HG03342 (cell line): ENCODE data around the gene PPP4R1.
"Not testable (repeated sequence)": the region's sequence is repeated elsewhere in the genome, so short reads cannot be mapped to it uniquely, and the experiment has no call there.

Source experiments
- ATAC-seq: cut with Tn5 transposase; IDR thresholded peaks from one replicate; pipeline ENCODE4 v1.9.1; 2021; ENCODE audit warnings: mild to moderate bottlenecking, moderate library complexity; ENCODE audit not compliant: unreplicated experiment

PPP4R1 gene

DNA sequence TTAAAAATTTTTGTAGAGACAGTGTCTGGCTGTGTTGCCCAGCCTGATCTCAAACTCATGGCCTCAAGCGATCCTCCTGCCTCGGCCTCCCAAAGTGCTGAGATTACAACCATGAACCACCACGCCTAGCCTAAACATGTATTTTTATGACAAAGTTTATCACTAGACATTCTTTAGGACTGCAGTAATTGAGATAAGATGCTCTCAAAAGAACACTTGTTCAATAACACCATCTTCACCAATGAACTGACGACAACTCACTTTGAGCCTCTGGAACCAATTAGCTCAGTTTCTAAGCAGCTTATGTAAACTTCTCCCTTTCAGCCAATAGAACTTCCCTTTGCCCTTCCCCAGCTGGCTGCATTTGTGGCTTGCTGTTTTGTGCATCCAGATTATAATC, 15.3 kb upstream of the PPP4R1 start:
- ATAC-seq = no peak

DNA sequence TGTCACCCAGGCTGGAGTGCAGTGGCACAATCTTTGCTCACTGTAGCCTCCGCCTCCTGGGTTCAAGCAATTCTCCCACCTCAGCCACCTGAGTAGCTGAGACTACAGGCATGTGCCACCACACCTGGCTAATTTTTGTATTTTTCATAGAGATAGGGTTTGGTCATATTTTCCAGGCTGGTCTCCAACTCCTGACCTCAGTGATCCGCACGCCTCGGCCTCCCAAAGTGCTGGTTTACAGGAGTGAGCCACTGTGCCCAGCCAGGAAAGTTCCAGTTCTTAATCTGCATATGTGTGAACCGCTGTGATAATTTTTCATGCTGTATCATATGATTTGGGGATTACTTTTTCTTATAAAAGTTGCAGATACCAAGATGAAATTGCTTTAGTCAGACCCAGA, 14.6 kb upstream of the PPP4R1 start:
- no peak for ATAC-seq

DNA sequence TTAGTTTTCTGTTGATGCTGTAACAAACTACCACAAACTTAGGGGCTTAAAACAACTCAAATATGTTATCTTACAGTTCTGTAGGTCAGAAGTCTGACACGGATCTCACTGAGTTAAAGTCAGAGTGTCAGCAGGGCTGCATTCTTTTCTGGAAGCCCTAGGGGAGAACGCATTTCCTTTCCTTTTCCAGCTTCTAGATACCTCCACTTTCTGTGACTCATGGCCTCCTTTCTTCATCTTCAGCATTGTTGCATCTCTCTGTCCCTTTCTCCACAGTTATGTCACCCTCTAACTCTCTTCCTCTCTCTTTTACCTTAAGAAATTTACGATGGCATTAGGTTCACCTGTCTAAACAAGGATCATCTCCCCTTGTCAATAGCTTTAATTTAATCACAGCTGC, 13.3 kb upstream of the PPP4R1 start:
- no peak for ATAC-seq

DNA sequence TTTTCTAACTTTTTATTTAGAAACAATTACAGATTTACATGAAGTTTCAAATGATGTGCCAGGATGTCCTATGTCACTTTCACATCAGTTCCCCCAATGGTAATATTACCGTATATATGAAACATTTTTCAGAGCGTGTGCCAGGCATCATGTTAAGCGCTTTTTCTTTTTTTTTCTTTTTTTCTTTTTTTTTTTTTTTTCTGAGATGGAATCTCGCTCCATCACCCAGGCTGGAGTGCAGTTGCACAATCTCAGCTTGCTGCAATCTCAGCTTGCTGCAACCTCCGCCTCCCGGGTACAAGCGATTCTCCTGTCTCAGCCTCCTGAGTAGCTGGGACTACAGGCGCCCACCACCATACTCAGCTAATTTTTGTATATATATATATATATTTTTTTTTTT, 5.6 kb upstream of the PPP4R1 start:
- no peak for ATAC-seq

DNA sequence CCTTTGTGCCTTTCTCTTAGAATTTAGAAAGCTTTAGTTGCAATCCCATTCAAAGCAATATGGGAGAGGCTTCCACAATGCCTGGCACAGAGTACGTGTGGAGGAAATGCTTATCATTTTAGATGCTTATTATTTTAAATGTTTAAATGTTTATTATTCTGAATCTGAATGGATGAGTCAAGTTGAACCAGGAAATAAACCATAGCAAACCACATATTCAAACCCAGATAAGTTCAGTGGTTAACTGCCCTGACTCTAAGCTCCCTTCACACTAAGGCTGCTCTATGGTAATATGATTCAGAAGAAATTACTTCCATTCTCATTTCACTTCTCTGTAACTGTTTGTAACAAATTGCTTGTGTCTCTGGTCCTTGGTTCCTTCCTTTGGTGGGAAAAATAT, 5.2 kb upstream of the PPP4R1 start:
- ATAC-seq = no peak

DNA sequence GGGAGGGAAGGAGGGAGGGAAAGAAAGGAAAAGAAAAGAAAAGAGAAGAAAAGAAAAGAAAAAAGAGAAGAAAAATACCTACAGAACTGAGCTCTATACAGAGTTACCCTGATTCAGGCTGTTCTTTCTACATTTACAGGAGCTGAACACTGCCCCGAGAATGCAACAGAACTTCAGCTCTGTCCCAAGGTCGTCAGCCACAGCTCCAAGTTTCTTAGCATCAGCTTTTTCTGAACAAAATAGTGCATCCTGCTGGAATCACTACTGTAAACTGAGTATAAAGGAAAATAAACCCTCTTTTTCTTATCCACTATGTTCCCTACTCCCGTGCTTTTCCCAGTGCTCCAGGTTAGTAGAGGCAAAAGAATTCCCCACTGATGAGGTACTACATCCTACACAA, 4.7 kb upstream of the PPP4R1 start:
- ATAC-seq = no peak

DNA sequence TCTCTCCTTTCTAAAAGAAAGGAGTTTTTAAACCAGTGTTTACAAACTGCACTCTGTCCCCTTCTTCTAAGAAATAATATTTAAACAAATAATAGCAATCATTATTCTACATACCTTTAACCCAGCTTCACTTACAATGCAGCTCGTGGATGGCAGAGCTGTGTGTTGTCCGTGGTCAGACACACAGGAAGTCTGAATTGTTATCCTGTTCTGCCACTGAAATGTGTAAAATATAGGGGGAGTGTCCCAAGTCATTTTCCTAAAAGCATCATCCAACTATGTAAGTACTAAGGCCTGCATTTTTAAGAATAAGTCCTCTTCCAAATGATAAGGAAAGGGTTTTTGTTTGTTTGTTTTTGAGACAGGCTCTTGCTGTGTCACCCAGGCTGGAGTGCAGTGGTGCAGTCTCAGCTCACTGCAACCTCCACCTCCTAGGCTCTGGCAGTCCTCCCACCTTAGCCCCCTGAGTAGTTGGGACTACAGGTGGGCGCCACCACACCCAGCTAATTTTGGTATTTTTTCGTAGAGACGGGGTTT, 2.7 kb upstream of the PPP4R1 start:
- ATAC-seq = no peak

DNA sequence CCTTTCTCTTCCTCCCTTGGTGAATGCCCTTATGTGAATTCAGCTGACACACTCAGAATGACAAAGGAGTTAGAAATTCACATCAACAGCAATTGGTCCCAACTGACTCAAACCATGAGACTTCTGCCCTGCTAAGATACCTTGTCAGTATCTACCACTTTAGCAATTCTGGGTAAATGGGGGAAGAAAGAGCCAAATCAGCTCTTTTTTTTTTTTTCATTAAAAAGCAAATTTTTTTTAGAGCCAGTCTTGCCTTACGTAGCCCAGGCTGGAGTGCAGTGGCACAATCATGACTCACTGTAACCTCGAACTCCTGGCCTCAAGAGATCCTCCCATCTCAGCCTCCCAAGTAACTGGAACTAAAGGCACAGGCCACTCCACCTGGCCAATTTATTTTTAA, 1.7 kb upstream of the PPP4R1 start:
- ATAC-seq = no peak

DNA sequence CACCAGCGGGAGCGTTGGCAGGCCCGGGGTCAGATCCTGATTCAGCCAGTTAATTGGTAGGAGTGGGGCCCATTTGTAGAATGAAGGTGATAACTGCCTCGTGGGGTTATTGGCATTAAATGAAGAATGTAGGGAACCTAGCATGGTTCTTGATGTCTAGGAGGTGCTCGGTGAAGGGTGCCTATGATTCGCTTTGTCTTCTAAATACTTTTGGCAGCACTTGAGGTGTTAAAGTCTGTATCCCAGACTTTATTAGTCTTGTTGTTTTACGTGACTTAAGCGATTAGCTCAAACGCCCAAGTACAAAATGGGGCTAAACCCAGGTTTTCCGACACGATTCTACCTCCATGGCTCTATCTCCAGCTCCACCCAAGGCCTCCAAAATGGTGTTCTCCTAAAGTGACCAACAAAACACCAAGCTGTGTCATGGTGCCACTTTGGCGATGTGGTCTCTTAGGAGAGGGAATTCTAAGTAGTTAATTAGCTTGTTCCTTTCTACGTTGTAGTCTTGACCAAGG, 980 bp upstream of the PPP4R1 start:
- ATAC-seq = no peak

DNA sequence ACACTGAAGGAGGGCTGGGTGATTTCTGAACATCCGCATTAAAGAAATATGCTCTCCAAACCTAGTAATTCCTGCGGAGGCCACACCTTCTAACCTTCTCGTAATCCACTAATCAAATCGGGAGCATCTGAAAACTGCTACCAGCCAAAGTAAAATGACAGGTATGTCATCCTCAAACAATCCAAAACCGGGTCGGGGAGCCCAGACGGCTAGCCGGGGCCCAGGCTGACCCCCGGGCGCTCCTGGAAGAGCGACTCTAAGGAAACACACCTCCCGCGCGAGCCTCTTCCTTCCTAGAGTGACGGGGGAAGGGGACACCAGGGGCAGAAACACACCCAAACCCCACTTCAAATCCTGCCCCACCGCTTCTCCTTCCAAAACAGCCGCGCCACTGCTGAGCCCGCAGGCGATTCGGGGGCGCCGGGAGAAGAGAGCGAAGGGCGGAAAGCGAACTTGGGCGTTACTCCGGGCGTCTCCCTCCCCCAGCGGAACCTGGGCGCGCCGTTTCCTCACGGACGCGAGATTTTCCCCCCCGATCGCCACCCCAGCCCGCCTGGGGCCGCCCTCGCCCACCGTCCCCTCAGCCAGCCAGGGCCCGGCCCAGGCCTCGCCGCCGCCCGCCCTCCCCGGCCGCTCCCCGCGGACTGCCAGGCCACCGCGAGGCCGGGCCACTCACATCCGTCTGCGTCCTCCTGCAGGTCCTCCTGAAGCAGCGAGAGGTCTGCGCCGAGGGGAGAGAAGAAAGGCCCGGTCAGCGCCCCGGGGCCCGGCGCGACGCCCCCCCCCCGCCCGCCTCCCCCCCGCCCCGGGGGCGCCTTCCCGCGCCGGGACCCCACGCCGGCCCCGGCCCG, 584 bp downstream of the PPP4R1 start:
- peak; percentile 26 for ATAC-seq

DNA sequence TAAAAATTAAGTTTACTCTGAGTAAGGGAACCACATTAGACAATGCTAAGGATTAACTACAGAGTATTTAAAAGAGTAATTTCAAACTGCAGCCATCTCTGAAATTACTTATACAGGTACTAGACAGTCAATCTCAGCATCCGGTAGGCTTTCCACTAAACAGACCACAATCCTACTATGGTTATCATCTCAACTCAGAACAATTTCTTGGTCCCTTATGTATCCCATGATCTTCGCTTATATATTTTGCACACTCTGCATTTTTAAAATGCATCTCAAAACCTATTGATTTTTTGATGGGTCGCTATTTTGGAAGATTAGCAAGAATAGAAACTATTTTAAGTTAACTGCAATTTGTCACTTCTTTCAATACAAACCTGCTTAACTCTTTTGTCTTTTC, 1.4 kb downstream of the PPP4R1 start:
- ATAC-seq = no peak

DNA sequence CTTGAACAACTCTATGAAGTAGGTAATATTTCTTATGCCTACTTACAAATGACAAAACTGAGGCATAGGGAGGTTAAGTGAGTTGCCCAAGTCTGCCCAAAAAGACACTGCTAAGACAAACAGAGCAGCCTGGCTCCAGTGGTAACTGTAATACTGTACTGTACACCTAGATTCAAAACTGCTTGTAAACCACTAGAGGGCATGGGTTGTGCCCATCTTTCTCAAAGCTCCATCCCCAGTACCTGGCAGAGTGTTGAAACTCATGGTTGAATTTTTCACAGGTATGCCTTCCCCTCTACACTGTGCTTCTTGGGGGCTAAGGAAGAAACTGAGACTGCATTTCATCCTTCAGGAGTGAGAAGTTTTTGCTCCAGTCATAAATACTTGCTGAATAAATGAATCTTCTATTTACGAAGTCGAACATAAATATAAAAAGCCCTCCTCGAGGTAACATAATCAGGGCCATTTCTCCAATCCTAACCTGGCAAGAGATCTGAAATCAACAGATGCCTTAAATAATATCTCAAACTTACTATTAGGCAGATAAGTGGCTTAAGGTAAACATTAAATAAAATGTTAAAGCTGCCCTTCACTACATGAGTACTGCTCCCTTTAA, 2.0 kb downstream of the PPP4R1 start:
- ATAC-seq = peak; percentile 34

DNA sequence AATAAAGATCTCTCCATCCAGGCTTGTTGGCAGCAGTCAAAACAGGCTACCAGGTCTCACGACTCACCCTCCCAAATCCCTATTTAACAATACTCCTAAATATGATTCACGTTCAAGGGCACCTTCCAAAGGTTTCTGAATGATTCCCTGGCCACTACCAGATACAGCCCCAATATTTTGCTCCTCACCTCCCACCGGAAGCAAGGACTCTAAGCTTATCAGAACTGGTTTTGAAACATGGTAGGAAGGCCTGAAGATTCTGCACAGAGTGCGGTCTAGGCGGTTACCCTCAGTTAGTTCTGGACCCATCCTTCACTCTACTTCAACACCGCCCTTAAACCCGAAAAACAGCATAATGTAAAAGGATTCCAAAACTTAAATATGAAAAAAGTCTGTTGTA, 5.2 kb downstream of the PPP4R1 start:
- no peak for ATAC-seq

DNA sequence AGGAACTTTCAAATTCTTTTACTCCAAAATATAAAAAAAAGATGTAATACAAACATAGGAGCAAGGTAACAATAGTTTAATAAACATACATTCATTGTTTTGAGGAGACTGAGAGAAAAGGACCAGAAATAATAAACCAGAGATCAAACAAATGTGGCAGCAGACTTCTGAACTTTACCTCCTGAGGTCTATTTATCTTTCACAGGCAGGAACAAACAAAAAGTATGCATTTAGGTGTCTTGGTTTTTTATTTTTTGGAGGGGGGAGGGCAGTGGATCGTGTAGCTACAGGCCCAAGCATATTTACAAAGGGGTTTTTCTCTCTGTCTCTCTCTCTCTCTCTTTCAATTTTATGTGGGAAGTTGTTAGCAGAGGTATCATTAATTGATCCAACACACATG, 5.6 kb downstream of the PPP4R1 start:
- ATAC-seq = no peak

DNA sequence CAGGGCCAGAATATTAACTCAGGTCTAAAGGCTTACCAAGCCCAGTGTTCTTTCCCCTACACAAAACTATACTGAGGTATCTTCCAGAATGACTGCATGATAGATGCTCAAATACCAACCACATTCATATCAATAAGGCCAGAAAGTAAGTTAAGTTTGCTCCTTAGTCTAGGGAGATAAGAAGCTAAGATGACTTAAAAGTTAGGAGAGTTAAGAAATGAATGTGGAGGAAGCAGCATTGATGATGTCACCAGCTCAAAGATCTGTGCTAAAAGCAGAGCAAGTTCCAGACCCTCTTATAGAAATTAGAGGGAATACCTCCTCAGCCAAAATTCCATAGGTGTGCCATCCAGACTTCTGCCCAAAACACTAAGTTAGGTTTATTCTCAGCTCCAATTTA, 6.1 kb downstream of the PPP4R1 start:
- no peak for ATAC-seq

DNA sequence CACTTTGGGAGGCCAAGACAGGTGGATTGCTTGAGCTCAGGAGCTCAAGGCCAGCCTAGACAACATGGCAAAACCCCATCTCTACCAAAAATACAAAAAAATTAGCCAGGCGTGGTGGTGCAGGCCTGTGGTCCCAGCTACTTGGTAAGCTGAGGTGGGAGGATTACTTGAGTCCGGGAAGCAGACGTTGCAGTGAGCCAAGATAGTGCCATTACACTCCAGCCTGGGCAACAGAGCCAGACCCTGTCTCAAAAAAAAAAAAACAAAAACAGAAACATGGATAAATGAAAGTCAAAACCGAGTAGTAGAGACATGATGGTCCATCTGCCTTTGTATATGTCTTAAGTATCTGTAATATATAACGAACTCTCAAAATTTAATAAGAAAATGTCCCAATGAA, 7.2 kb downstream of the PPP4R1 start:
- not testable (repeated sequence) for ATAC-seq

DNA sequence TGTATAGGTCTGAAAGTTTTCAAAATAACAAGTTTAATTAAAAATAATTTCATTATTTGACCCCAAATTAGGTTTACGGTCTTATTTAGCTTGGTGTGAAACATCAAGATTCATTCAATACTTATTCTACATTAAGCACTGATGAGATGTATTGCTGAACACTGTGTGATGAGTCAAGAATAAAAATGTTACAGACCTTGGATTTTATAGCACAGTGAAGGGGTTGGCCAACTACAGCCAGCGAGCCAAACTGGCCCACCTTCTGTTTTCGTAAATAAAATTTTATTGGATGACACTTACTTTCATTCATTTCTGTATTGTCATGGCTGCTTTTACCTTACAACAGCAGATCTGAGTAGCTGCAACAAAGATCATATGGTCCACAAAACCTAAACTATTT, 8.3 kb downstream of the PPP4R1 start:
- no peak for ATAC-seq

DNA sequence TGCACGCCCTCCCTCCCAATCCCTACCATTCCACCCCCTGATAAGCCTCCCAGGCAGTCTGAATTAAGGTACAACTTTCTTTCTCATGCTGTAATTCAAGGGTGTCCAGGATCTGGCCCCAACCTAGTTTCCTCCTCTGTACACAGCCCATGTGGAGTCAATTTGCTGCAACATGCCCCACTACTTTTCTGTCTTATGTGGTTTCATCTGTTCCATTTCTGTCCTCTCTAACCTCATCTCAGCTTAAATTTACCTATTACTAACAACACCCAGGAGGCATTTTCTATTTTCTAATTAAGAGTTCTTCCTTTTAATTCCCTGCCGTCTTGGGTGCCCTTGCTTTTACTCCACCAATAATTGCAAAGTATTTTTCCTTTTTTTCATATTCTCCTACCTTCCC, 10.0 kb downstream of the PPP4R1 start:
- ATAC-seq = no peak

DNA sequence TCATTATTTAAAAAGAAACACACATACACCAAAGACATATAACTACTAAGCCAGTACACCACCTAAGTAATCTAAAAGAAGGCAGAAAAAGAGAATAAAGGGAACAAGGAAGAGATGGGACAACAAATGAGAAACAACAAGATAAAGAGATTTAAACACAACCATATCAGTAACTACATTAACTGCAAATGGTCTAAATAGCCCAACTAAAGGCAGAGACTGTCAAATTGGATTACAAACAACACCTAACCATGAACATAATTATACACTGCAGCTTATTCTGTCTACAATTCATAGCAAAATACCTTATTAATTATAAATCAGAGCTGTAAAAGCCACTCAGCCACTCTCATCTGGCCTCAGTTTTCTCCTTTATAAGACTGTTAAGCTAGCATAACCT, 15.0 kb downstream of the PPP4R1 start:
- ATAC-seq = no peak

DNA sequence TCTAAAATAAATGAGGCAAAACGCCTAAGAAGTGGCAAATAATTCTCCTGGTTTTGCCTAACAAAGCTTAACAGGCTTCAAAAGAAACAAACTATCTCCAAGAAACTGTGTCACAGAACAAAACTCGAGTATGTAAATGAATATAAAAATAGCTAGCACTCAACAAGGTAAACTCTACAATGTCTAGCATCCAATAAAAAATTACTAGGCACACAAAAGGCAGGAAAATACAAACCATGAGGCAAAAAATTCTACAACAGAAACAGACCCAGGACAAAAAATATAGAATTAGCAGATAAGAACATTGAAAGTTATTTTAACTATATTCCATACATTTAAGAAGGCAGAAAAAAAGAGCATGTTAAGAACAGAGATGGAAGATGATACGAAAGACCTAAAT, 16.8 kb downstream of the PPP4R1 start:
- no peak for ATAC-seq

DNA sequence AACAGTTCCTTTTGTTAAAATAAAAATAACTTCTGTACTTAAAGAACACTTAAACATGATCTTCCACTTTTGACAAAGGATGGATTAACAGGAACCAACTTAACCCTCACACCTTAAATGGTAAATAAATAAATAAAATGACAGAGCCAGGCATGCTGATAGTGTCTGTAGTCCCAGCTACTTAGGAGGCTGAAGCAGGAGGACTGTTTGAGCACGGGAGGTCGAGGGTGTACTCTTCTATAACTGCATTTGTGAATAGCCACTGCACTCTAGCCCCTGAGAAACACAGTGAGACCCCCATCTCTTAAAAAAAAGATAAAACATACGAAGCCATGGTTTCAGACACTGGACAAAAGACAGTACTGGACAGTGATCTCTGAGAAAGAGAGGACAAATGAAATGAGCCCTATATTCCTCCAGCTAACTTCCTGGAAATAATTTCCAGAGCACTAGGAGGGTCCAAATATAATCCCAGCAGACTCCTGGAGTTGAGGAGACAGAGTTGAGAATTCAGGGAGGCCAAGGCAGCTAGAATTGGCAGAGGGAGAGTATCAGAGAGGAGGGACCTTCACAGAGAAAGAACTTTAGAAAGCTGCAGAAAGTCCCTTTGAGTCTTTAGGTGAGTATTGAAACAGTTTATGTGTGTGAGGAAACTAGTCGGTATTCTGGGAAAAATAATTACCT, 17.4 kb downstream of the PPP4R1 start:
- no peak for ATAC-seq

DNA sequence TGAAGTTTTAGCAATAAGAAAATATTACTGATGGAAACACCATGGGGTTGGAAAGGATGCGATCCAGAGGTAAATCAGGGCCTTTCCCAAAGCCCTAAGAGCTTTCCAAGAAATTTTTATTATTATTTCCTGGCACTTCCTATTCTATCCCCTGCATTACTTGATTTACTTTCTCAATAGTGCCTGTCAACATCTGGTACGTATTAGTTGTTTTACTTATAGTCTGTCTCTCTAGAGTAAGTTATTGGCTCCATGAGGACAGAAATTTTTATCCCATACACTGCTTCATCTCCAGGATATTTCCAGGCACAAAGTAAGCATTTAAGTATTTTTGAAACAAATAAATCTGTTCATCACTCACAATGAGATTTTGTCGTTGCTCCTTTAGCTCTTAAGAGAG, 18.1 kb downstream of the PPP4R1 start:
- no peak for ATAC-seq
